ENCODE measurements around the gene PROB1.
"Not testable (repeated sequence)": the region's sequence is repeated elsewhere in the genome, so short reads cannot be mapped to it uniquely, and the experiment has no call there.

The PROB1 gene

DNA sequence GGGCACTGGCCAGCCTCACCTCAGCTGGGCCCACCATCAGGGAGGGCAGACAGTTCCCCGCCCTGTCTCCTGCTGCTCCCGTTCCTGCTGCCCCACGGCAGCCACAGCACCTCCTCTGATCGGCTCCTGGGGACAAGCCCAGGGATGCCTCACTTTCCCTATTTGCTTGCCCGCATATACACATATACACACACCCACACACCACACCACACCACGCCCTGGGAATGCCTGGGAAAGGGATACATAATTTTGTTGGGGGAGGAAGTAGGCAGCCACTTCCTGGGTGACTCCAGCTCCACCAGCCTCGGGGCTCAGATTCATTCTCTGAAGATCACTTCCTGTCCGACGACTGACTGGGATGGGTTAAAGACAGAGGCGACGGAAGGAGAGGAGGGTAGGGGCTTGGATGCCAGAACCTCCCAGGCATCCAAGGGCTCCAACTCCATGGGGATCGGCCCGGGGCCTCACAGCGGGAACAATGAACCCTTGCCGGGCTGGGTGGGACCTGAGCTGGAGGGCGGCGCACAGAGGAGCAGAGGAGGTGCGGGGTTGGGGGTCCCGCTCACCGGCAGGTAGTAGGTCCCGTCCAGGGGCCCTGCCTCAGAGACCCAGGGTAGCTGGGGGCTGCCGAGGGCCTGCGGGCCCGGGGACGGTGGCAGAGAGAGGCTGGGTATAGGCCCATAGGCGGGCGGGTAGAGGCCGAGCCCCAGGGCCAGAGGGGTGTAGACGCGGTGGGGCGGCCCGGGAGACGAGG lies 3.2 kb downstream of the PROB1 start:
- peak; percentile 68 for DNase-seq (ENCODE audit: low spot score)

DNA sequence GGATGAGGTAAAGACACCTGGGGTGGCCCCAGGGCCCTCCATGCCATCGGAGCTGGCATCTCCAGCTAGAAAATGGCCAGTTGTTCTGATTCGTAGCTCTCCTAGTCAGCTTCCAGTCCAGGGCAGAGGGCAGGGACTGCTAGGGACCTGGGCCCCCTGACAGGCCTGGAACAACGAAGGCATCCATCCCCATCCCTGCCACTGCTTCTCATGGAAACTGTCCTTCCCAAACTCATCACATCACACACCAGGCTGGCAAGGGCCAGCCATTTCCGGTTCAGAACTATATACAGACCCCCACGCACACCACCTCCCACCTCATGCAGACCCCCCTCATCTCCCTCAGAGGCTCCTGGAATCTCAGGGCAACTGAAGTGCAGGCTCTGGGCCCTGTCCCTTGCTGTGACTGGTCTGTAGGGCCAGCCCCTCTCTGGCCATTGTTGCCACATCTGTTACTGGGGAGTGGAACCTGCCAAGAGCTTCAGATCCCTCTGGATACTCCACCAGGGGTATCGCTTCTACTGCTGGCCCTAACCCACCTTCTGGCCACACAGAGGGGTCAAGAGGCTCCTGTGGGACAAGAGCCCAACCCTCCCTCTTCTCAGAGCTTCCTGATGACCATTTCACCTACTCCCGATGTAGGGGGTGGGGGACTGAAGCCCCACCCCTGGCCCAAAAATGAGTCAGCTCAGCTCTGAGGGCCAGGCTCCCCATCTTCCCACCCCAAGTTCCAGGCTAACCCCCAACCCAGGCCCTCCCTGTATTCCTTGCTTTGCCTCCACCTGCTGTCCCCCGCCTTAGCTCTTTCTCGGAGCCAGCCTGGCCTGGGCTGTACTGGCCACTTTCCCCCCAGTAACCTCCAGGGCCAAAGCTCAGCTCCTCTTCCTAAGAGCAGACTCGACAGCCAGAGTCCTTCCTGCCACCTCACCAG lies 4.0 kb downstream of the PROB1 start:
- no peak for DNase-seq (ENCODE audit: low spot score)

DNA sequence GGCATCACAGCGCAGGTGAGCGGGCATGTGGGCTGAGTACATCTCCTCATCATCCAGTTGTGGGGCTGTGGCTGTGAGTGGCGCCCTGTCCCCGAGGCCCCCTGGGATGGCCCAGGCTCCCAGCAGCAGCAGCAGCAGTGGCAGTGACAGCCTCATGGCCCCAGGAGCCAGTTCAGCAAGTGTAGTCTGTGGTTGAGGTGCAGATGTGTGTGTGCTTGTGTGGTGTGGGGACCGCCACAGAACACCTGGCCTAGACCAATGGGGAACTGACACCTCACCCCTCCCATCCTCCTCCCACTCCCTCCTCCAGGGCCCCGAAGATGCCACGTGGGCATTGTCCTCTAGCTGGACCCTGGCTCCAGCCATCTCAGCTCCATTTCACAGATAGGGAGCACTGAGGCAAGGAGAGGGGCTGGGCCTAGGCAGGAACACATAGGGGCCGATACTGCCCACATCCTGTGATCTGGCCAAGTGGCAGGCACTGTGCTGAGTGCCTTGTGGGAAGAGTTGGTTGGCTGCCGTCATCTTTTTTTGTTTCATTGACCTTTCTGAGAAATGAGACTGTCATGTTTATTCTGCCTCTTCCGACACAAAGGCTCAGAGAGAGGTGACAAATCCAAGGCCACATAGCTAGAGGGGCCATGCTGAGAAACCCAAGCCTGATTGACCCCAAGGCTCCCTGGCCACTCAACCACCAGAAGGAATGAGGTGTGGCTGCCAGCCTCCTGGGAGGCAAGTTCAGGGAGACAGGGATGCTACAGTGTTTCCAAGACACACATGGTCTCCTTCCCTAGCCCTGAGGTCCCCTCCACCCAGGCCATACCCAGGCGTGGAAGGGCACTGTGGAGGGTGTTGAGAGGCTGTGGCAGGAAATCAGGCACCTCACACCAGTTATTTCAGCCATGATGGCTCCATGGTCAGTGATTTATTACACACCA lies 4.9 kb downstream of the PROB1 start, which contains the start of gene MZB1:
Gene MZB1, minus strand, starts transcription at position 213 of the 938 bp plus-strand sequence. Its CDS starts 57 bp downstream, at position 156.
- DNase-seq (ENCODE audit: low spot score), result peak; percentile 86

DNA sequence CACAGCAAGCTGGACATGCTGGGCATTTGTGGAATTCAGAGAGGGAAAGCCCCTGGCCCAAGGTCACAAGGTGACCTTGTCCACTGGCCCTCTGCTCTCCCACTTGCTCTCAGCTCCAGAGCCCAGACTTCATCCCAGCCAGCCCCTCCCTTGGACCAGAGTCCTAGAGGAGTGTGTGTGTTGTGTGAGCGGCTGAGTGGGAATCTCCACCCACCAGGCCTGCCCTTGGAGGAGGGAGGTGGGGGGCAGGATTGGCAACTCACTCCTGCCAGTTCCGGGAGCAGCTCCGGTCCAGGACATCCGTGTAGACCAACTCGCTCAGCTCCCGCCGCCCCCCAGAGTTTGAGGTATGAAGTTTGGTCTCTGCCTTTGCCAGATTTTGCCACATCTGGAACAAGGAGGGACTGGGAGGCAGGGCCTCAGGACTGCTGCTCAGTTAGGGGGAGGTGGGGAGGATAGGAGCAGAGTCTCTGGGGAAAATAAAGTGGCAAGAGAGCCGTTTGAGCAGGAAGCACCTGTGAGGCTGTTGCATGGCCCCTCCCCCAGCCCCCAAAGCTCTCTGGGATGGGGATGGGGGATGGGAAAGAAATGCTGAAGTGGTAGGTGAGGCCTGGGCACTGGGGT lies 6.6 kb downstream of the PROB1 start:
- no peak for DNase-seq (ENCODE audit: low spot score)

DNA sequence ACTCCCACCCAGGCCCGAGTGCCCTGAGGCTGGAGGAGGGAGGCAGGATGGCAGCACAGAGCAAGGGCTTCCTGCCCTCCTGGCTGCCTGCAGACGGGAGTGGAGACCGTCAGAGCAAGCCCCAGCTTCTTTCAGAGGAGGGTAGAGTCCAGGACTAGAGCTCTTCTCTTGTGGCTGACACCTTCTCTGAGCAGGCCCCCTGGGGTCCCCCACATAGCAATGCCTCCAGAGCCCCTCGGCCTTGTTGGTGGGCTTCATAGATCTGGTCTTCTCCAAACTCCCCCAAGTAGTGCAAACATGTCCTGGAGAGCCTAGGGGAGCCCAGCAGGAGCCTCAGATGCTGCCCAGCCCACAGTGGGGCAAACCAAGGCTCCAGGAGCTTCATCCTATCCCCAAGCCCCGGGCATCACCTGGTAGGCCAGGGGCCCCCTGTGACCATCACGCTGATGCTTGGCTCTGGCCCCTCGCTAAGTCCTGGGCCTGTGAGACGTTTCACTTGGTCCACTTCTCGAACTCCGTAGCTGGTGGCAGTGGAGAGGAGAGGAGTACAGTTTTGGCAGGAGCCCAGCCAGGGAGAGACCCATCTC lies 7.2 kb downstream of the PROB1 start:
- no peak for DNase-seq (ENCODE audit: low spot score)

DNA sequence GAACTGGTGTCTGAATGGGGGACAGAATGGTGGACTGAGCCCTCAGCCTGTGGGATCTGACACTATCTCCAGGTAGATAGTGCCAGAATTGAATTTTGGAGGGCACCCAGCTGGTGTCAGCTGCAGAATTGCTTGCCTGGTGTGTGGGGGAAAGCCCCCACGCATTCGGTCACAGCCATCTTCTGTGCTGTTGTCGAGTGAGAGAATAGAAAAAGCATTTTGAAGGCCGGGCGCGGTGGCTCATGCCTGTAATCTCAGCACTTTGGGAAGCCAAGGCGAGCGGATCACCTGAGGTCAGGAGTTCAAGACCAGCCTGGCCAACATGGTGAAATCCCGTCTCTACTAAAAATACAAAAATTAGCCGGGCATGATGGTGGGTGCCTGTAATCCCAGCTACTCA lies 7.9 kb downstream of the PROB1 start:
- DNase-seq (ENCODE audit: low spot score), result not testable (repeated sequence)

DNA sequence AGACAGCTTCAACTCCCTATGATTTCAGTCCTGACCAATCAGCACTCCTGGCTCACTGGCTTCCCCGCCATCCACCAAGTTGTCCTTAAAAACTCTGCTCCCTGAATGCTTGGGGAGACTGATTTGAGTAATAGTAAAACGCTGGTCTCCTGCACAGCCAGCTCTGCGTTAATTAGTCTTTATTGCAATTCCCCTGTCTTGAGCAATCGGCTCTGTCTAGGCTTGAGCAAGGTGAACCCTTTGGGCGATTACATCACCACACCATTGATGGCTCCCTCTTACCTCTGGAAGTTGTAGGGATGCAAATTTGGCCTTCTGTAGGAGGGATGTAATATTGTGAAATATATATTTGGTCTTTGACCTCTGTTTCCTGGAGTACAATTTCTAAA lies 8.9 kb downstream of the PROB1 start:
- DNase-seq (ENCODE audit: low spot score), result no peak

DNA sequence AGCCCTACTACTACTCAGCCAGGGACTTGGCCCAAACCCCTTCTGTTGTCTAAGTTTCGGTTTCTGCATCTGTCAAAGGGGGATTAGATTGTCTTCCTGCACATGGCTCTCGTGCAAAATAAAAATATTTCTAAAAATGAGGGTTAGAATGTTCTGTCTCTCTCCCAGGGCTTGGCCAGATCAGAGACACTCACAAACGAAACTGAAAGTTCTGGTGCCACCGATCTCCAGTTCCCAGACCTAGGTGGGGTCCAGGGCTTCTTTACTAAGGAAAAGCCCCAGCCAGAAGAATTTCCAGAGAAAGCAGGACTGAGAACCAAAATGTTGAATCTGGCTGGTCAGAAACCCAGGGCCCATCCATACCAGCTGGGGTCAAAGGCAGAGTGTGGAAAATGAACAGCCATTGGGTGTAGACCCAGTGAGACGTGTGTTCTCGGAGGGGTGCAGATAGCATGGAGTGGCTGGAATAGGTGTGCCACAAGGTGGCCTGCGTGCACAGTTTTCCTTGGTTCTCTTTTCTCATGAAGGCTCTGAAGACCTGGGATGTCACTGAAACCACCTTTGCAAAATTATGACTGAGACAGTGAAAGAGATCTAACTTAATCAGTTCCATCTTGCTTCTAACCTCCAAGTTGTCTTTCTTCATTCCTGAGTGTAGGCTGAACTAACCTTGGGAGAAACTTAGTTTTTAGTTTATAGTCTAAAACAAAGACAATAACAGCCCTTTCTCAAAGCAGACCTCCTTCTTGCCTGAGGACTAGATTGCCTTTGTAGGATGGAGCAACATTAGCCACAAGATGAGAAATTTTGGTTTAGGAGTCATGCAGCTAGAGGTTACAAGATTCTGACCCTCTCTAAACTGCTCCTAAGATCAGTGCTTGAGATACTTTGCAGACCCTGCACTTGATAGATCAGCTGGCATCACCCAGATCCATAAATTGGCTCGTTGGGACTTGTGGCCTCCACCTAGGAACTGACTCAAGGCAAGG lies 9.5 kb downstream of the PROB1 start:
- no peak for DNase-seq (ENCODE audit: low spot score)

DNA sequence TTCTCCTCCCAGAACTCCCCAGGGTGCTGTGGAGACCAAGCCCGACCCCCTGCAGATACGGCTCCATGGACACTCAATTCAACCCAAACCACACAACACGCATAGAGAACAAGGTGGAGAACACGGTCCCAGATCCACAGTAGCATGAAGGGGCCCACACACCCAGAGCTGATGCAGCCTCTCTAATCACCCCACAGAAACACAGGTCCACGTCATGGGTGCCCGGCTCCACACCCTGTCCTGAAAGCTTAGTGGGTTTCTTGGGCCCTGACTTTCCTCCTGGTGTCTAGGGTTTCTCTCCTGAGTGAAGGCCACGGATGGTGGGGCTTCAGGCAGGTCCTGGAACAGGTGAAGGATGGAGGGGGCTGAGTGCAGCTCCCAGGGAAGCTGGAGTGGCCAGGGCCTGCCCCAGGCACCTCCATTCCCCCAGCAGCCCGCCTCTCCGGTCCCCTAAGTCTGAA lies 10.3 kb downstream of the PROB1 start:
- no peak for DNase-seq (ENCODE audit: low spot score)

DNA sequence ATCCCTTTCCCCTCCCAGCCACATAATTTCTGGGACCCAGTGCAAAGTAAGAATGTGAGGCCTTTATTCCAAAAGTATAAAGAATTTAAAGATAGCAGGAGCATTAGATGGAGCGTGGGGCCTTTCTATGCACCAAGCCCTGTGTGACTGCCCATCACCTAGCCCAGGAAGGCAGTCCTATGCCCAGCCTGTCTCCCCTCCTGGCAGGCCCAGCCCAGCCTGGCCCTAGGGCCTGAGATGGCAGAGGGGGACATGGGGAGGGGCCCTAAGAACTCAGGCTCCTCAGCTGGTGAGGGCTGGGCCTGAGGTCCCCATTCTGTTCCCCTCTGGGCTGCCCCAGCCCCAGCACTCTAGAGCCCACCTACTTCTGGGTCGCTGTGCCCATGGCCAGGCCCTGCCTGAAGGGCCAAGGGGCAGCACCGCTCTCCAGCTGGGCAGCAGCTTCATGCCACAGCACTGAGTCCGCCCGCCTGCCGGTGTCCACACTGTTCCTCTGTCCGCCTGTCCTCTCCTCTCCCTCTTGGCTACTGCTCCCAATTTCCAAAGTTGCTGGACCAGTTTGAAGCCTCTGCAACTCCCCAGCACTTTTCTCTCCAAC lies 10.8 kb downstream of the PROB1 start:
- no peak for DNase-seq (ENCODE audit: low spot score)

DNA sequence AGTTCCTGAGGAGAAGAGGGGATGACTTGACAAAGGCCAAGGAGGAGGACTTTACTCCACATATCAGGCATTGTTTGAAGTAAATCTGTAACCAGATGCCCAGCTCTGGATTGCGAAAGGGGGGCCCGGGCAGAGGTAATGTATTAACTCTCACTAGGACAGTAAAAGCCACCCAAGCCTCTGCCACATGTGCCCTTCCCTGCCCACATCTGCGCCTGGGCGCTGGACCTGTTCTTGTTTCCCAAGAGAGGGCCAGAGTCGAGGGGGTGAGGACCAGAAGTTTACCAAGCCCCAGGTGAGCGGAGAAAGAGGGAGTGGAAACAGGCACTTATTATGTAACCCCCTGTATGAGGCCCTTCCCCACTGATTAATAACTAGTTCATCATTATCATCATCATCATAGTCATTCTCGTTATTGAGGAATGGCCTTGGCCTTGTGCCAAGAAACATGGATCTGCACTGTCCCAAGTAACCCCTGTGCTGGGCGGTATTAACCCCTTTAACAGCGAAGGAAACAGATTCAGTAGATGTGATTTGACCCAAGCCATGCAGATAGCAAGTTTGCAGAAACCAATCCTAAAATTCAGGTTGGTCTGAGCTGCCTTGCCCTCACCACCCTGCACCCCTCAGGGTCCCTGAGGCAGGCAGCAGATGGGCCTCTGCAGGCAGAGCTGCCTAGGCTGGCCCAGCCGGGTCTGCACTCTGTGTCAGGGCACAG lies 11.5 kb downstream of the PROB1 start, which contains the start of gene SLC23A1:
Gene SLC23A1, minus strand, starts transcription at position 23 of the 718 bp plus-strand sequence. CDS start 44 bp downstream, outside the sequence.
- DNase-seq (ENCODE audit: low spot score), result no peak

DNA sequence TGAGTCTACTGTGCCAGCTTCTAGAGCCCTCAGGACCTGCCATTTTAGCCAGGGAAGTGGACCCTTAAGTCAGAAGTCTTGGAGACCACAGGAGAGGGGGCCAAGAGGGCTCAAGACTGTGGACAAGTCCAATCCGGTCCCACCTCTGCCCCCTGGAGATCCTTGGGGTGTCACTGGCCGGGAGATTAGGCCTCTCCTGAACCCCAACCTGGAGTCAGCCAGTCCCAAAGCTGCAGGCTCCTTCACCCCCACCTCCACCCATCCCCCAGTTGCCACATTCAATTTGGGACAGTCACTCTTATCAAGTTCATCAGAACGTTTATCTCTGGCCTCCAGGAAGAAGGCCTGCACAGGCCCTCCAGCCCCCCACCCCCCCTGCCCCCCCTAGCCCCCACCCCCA lies 12.1 kb downstream of the PROB1 start:
- DNase-seq (ENCODE audit: low spot score), result no peak

DNA sequence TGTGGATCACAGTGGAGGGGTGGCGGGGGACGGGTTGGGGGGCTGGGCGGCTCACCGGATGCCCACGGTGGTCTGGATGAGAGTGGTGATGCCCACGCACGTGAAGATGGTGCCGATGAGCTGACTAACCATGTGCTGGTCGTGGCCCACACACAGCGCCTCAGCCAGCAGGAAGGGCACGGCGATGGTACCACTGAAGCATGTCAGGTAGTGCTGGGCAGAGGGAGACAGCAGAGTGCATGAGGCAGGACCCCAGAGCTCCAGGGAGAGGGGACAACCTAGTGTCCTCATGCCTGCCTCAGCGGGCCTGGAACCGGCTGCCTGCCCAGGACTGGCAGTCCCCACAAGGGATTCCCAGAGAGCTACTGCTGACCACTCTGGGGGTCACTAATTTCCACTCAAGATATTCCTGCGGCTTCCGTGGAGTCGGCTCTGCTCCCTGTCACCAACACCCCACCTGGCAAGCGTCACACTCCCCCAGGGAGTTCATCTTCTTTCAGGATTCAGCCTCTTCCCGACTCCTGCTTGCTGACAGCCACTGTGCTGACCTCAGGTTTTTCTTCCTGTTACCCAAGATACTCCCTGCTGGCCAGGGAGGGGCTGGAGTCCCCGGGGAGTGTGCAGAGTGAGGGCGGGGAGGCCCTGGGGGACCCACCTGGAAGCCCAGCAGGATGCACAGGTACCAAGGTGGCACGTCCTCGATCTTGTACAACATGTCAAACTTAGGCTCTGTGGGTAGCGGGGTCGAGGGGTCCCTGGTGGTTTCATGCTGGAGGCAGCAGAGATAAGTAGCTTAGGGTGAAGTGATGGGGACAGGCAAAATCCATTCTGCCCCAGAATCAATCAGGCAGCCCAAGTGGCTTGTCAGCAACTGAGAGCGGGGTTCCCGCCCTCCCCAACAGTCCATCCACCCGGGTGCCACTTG lies 12.8 kb downstream of the PROB1 start:
- no peak for DNase-seq (ENCODE audit: low spot score)

DNA sequence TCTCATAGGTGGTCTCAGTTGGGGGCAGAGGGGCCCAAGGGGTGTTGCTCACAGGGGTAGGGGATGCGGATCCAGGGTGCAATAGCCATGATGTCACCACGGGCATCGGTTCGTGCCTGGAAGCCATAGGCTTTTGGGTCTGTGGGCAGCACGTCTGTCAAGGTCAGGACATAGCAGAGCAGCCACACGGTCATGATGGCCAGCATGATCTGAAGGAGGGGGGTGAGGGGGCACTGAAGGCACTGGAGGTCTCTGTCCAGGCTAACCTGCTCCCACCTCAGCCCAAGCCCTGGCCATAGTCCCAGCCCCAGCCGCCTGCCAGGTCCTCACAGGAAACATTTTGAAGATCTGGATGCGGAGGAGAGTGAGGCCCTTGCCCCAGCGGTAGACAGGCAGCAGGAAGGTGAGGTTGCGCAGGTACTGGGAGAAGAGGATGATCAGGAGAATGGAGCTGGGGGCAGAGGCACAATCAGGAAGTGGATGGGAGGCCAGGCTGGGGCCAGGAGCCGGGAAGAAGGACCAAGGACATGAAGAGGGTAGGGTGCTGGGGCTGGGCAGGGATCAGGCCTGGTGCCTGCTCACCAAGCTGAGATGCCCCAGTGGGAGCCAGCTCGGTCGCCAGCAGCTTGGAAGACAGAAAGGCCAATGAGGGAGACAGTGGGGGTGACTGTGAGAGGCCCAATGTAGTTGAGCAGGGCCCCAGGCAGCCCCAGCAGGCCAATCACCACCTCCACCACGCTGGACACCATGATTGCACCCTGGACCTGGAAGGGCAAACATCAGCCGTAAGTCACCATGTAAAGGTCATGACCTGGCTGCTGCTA lies 15.1 kb downstream of the PROB1 start:
- no peak for DNase-seq (ENCODE audit: low spot score)

DNA sequence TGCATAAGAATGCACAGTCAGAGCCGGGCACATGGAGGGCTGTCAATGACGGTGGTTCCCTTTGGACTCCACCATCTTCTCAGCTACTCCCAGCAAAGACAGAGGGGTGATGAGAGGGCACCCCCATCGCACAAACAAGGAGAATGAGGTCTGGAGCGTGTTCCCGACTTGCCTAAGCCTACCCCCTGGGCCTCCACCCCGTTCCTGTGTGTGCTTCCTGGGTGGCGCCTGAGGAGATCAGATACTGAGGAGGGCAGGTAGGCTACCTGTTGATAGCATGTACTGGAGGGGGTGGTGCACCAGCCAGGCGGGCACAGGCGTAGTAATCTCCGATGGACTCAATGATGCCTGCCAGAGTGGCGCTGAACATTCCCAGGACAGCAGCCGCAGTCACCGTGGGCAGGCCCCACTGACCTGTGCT lies 16.0 kb downstream of the PROB1 start:
- DNase-seq (ENCODE audit: low spot score), result no peak

DNA sequence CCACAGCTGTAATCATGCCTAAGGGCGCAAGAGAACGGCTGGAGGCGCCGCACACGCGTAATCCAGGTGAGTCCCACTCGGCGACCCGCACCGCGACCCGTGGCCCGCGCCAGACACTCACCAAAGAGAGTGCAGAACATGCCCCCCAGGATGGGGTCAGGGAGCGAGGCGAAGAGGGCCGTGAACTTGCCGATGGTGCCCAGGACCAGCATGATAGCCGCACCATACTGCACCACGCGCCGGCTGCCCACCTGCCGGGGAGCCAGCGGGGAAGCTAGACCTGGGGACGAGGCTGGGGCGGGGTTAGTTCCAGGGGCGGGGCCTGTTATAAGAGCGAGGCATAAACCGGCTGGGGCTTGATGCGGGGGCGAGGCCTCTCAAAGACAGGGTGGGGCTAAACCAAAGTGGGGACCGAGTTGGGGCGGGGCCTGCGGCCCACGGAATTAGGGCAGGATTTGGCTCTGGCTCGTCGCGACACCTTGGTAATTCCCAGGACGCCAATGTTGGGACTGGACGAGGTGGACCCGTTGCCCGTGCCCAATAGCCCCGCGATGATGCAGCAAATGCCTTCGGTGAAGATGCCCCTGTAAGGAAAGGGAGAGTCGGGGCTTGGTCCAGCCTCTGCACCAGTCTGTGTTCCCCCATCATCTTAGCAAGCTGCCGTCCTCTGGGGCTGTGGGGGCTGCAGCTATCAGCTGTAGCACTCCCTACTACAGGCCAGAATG lies 16.6 kb downstream of the PROB1 start:
- DNase-seq (ENCODE audit: low spot score), result no peak

All from activated CD4-positive, alpha-beta T cell treated with anti-CD3 and anti-CD28 coated beads, Interleukin-2, Interleukin-4, amounts not matched to agents 100 ng/mL and 50 ng/mL, durations not matched to agents 16 hours and 8 hours (primary cell).